Suprapubic skin (tissue), 3 donors: ENCODE measurements around the gene EMSY.

Source experiments
- POLR2AphosphoS5 ChIP-seq, 3 donors: sonication (generic); formaldehyde crosslinking; IDR thresholded peaks; one replicate each; pipeline ENCODE4 v1.6.1; 2017; ENCODE audit warnings: antibody characterized with exemption in 3 of 3
- TF ChIP-seq, protein P1 (sequence below), 2 donors: fragments of 200-600 bp in 1 of 2; fragments of 450-650 bp in 1 of 2; sonication (generic) in 1 of 2; IDR thresholded peaks; one replicate each; pipeline ENCODE4 v1.5.1; 2016 to 2019; ENCODE audit warnings: antibody characterized with exemption in 2 of 2, mild to moderate bottlenecking in 1 of 2, moderate library complexity in 1 of 2

DNA sequence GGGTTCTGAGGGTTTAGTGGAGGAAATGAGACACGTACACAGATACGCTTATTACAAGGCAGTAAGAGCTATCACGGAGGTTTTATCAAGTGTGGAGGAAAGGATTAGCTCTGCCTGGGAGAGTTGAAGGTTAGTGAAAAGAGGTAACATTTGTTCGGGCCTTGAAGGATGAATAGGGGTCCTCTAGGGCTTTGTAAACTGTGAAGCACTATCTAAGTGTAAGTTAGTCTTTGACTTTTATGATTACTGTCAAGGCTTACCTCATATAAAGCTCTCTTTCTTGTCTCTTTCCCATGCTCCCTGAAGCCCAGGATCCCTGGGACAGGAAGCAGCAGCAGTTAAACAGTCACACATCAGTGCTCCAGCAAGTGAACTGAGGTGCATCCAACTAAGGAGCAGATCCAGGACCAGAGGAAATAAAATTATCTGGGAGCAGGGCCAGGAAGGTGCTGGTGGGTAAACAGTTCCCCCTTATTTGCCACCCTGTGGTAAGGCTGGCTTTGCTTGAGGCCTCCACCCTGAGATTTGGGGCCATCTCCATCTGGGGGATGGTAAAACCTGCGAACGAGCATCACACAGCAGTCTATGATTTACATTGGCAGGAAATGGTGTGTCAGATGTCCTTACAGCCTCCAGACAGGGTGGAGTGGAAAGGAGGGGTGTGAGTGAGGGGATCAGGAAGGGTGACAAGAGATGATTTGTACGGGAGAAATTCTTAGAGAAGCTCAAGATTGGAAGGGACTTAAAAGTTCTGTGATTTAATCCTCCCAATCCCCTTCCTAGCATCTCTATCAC is 36.5 kb upstream of the EMSY start:
- TF ChIP-seq, protein P1, sequence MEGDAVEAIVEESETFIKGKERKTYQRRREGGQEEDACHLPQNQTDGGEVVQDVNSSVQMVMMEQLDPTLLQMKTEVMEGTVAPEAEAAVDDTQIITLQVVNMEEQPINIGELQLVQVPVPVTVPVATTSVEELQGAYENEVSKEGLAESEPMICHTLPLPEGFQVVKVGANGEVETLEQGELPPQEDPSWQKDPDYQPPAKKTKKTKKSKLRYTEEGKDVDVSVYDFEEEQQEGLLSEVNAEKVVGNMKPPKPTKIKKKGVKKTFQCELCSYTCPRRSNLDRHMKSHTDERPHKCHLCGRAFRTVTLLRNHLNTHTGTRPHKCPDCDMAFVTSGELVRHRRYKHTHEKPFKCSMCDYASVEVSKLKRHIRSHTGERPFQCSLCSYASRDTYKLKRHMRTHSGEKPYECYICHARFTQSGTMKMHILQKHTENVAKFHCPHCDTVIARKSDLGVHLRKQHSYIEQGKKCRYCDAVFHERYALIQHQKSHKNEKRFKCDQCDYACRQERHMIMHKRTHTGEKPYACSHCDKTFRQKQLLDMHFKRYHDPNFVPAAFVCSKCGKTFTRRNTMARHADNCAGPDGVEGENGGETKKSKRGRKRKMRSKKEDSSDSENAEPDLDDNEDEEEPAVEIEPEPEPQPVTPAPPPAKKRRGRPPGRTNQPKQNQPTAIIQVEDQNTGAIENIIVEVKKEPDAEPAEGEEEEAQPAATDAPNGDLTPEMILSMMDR (IDR thresholded peaks at IDR 0.05) = no peak
- no peak for TF ChIP-seq POLR2AphosphoS5 (IDR thresholded peaks at IDR 0.05)
